Panc1 (cell line): ENCODE data around the gene TSNAX.

Source experiments
- CTCF ChIP-seq: fragments of 450-650 bp; IDR thresholded peaks from 2 replicates; pipeline ENCODE4 v1.5.1; 2017; ENCODE audit warnings: mild to moderate bottlenecking
- SIN3A ChIP-seq: IDR thresholded peaks from 2 replicates; pipeline ENCODE4 v1.6.1; 2012; ENCODE audit warnings: low read depth, mild to moderate bottlenecking, low read length, moderate library complexity, borderline replicate concordance; ENCODE audit not compliant: insufficient read depth

- TF ChIP-seq SIN3A (no peak), CTCF (no peak)
Observed at GRCh38 chr1:231596337-231596791, 67.9 kb downstream of the TSNAX start.
